Stomach (tissue), 9 donors: ENCODE results near the gene USH1G. TPM values are rescaled to one million over a fixed set of nuclear protein-coding genes. Genes with fewer than 3 reads are reported as not detected.

ENCODE experiments used
- DNase-seq, 2 donors: peaks; one replicate each; pipeline versions ENCODE4 v3.0.0 to v3.0.0-alpha.2; 2013 to 2019
- H3K27ac ChIP-seq, 5 donors: fragments of 200-600 bp in 4 of 5; sonication (generic) in 4 of 5; one replicate each; pipeline ENCODE4 v1.5.1; 2013 to 2019; ENCODE audit warnings: mild to moderate bottlenecking in 1 of 5, moderate library complexity in 1 of 5
- H3K27me3 ChIP-seq, 3 donors: fragments of 200-600 bp; sonication (generic); one replicate each; pipeline ENCODE4 v1.5.1; 2017 to 2019; ENCODE audit warnings: mixed run types in 1 of 3
- H3K36me3 ChIP-seq, 4 donors: fragments of 200-600 bp; sonication (generic); 1 replicate in 3 of 4; 2 replicates in 1 of 4; pipeline ENCODE4 v1.5.1; 2016 to 2019
- H3K4me1 ChIP-seq, 4 donors: fragments of 200-600 bp; sonication (generic); one replicate each; pipeline ENCODE4 v1.5.1; 2016 to 2019
- H3K4me3 ChIP-seq, 4 donors: fragments of 200-600 bp; sonication (generic) in 3 of 4; one replicate each; pipeline ENCODE4 v1.5.1; 2016 to 2019; ENCODE audit warnings: mild to moderate bottlenecking in 1 of 4
- H3K9me3 ChIP-seq, 4 donors: fragments of 200-600 bp; sonication (generic); one replicate each; pipeline ENCODE4 v1.5.1; 2016 to 2019
- EP300 ChIP-seq: sonication (generic); formaldehyde crosslinking; IDR thresholded peaks from one replicate; pipeline ENCODE4 v1.6.1; 2017; ENCODE audit warnings: antibody characterized with exemption
- POLR2A ChIP-seq, 4 donors: fragments of 450-650 bp; IDR thresholded peaks; one replicate each; pipeline ENCODE4 v1.6.1; 2016; ENCODE audit warnings: antibody characterized with exemption in 4 of 4, control low read depth in 2 of 4, mild to moderate bottlenecking in 1 of 4, moderate library complexity in 1 of 4
- POLR2AphosphoS5 ChIP-seq, 3 donors: sonication (generic); formaldehyde crosslinking; IDR thresholded peaks; one replicate each; pipeline ENCODE4 v1.6.1; 2016; ENCODE audit warnings: antibody characterized with exemption in 3 of 3
- WGBS, 5 donors: extraction: QIAGEN DNeasy Blood & Tissue Kit in 3 of 5; methylation state at CpG; one replicate each; pipeline versions ENCODE4 v1.1.5 to v1.1.7; 2013 to 2018; 5-methylcytosine and 5-hydroxymethylcytosine counted together
- intact Hi-C: fragments of 100-400 bp; cut with DNase I; formaldehyde crosslinking; loops from one replicate; pipeline ENCODE4 v1.15.1; 2023; ENCODE audit warnings: low total_unique reads
- polyA plus RNA-seq, 3 donors: library from polyadenylated mRNA; stranded (reverse); fragments of 200-250 nt; gene quantifications; one replicate each; pipeline ENCODE4 v1.2.3, GENCODE V29; 2013
- total RNA-seq, 5 donors: library from RNA; depleted of rRNA; stranded (reverse); fragments of >200 nt; gene quantifications; one replicate each; pipeline versions ENCODE4 v1.1.0 to v1.2.3, GENCODE V29; 2014 to 2016
- TF ChIP-seq, protein P1 (sequence below), 7 experiments: fragments of 450-650 bp in 4 of 7; fragments of 200-600 bp in 3 of 7; sonication (generic) in 3 of 7; IDR thresholded peaks; one replicate each; pipeline ENCODE4 v1.5.1; 2016 to 2019; ENCODE audit warnings: antibody characterized with exemption in 7 of 7, control low read depth in 2 of 7, mild to moderate bottlenecking in 1 of 7
- donor health status: healthy with polysubstance abuse.
- donor health status: Bipolar disorder and iron deficiency.
- donor health status: healthy.

The USH1G gene
- total and polyA plus RNA-seq, 8 donors = 0.18 to 1.0 TPM; not detected in 6

DNA sequence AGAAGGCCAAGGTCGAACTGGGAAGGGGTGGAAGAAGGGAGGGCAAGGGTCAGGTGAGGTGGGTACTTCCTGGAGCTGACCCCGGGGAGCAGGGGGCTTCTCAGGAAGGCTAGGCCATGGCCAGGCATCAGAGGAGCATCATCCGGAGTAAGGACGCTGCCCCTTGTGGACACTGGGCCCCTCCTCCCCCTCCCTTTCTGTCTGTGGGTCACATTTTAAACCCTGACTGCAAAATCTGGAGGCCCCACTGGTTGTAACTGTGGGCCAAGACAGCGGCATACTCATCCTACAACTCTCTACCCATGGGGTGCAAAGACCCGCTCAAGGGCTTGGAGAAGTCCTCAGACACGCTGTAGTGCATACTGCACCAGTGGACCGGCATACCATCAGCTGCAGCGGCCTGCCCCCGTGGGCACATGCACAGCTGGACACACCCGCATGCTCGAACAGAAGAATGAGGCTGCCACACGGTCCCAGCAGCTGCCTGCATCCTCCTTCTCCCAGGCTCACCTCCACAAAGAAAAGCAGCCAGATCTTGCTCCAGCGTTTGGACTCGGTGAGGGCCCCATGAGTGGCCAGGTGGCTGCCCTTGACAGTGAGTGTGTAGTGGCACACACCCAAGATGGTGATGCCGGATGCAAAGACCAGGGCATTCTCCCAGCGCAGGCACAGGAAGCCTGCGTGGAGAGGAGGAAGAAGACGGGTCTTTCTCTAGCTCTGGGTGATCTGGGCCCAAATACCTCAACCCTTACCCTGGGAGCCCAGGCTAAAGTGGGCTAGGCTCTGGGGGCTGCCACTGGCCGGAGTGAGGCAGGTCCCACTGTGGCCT lies 30.8 kb downstream of the USH1G start:
- intact Hi-C loops = no loop called here
- DNase-seq = no peak
- H3K36me3 ChIP-seq = no peaks in the 10 kb centered on the region
- TF ChIP-seq, protein P1, sequence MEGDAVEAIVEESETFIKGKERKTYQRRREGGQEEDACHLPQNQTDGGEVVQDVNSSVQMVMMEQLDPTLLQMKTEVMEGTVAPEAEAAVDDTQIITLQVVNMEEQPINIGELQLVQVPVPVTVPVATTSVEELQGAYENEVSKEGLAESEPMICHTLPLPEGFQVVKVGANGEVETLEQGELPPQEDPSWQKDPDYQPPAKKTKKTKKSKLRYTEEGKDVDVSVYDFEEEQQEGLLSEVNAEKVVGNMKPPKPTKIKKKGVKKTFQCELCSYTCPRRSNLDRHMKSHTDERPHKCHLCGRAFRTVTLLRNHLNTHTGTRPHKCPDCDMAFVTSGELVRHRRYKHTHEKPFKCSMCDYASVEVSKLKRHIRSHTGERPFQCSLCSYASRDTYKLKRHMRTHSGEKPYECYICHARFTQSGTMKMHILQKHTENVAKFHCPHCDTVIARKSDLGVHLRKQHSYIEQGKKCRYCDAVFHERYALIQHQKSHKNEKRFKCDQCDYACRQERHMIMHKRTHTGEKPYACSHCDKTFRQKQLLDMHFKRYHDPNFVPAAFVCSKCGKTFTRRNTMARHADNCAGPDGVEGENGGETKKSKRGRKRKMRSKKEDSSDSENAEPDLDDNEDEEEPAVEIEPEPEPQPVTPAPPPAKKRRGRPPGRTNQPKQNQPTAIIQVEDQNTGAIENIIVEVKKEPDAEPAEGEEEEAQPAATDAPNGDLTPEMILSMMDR (IDR thresholded peaks at IDR 0.05) = no peak
- TF ChIP-seq EP300 (no peak), POLR2A (IDR thresholded peaks at IDR 0.05) (no peak), POLR2AphosphoS5 (IDR thresholded peaks at IDR 0.05) (no peak)
- H3K4me3 ChIP-seq = no peak overlapping the region
- WGBS, 5 donors = 55 to 71% (median 60%) methylated on average over 15 to 20 of the region's 20 CpGs
- no peak overlapping the region for H3K27ac ChIP-seq
- H3K9me3 ChIP-seq = no peaks in the 10 kb centered on the region
- peaks cover 11 to 14% (median 13%) of the 10 kb centered on the region in 4 donors for H3K4me1 ChIP-seq
- H3K27me3 ChIP-seq = peaks cover 12 to 93% (median 48%) of the 10 kb centered on the region in 3 donors

DNA sequence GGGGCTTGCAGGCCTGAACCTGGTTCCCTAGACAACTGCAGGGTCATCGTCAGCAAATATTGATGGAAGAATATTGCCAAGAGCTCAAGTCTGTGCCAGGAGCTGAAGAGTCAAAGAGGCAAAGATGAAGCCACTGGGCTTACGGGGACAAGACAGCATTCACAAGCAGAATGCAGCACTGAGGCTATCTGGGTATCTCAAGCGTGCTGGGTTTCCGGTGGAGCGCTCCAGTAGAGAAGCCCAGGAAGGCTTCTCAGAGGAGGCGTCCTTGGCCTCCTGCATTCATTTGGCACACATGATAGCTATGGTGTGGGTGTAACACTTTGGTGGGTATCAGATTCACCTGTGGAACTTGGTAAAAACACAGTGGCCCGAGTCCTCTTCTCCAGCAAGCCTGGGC lies 32.5 kb downstream of the USH1G start:
- DNase-seq = no peak
- Histone ChIP-seq H3K4me3 (no peak overlapping the region), H3K27me3 (peaks cover 12 to 88% (median 38%) of the 10 kb centered on the region in 3 donors), H3K27ac (no peak overlapping the region), H3K4me1 (peaks cover 11 to 14% (median 13%) of the 10 kb centered on the region in 4 donors), H3K36me3 (no peaks in the 10 kb centered on the region), H3K9me3 (no peaks in the 10 kb centered on the region)
- 85 to 94% (median 89%) methylated on average over 7 of the region's 7 CpGs for WGBS, 5 donors
- intact Hi-C loops = no loop called here
- TF ChIP-seq POLR2AphosphoS5 (IDR thresholded peaks at IDR 0.05) (no peak), EP300 (no peak), POLR2A (IDR thresholded peaks at IDR 0.05) (no peak)
- TF ChIP-seq, protein P1 (IDR thresholded peaks at IDR 0.05) = no peak

- Histone ChIP-seq H3K36me3 (no peaks in the 10 kb centered on the region), H3K27ac (no peak overlapping the region), H3K4me1 (peaks cover 7 to 9% (median 8%) of the 10 kb centered on the region in 4 donors), H3K9me3 (no peaks in the 10 kb centered on the region), H3K4me3 (no peak overlapping the region), H3K27me3 (peaks cover 7 to 88% (median 17%) of the 10 kb centered on the region in 3 donors)
- DNase-seq = no peak
- intact Hi-C loops = no loop called here
- 58 to 64% (median 60%) methylated on average over 12 to 13 of the region's 13 CpGs for WGBS, 5 donors
- TF ChIP-seq POLR2AphosphoS5 (IDR thresholded peaks at IDR 0.05) (no peak), EP300 (no peak), POLR2A (IDR thresholded peaks at IDR 0.05) (no peak)
- TF ChIP-seq, protein P1 (IDR thresholded peaks at IDR 0.05) = no peak
Measured at GRCh38 chr17:74888469-74888868, 34.6 kb downstream of the USH1G start.

DNA sequence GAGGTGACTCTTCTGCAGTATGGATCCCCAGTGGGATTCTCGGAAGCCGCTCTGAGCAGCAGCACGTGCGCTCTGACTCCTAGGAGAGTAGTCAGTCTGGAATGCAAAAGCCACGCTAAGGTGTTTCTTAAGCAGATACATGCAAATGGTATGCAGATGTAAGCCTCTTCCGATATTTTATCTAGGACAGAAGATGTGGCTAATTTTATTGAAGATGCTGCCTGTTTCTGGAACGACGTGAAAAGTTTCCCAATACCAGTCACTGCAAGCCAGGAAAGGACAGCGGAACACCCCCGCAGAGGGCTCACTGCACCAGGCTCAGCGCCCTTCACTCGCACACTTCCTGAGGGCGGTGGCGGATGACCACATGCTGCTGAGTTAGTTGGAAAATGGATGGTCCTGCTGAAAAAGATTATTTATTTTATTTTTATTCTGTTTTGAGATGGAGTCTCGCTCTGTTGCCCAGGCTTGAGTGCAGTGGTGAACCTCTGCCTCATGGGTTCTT lies 39.8 kb downstream of the USH1G start:
- no peak for DNase-seq
- intact Hi-C loops = no loop called here
- 70 to 80% (median 77%) methylated on average over 15 of the region's 15 CpGs for WGBS, 5 donors

More for the DNA sequence above, 39.8 kb downstream of the USH1G start:
- Histone ChIP-seq H3K4me3 (no peak overlapping the region), H3K27ac (no peak overlapping the region), H3K4me1 (peaks cover 0 to 4% (median 1%) of the 10 kb centered on the region in 4 donors), H3K27me3 (peaks cover 0 to 70% (median 0%) of the 10 kb centered on the region in 3 donors), H3K9me3 (no peaks in the 10 kb centered on the region), H3K36me3 (no peaks in the 10 kb centered on the region)
- TF ChIP-seq EP300 = no peak
- TF ChIP-seq, protein P1 (IDR thresholded peaks at IDR 0.05) = no peak
- no peak for TF ChIP-seq POLR2AphosphoS5 (IDR thresholded peaks at IDR 0.05)
- no peak for TF ChIP-seq POLR2A (IDR thresholded peaks at IDR 0.05)
